GM10266 (cell line): ENCODE data around the gene LRRC7.

ENCODE experiments used
- DNase-seq: peaks from one replicate; pipeline ENCODE4 v3.0.0; 2012; ENCODE audit errors: extremely low spot score
- TF ChIP-seq, protein P1 (sequence below): IDR thresholded peaks from 2 replicates; pipeline ENCODE4 v1.5.1; 2012; ENCODE audit warnings: mild to moderate bottlenecking, low read depth; ENCODE audit not compliant: control insufficient read depth, insufficient read depth; ENCODE audit errors: missing control alignments

Gene LRRC7

GRCh38 chr1:69898403-69898947 is 330.8 kb downstream of the LRRC7 start:
- no peak for DNase-seq
- TF ChIP-seq, protein P1, sequence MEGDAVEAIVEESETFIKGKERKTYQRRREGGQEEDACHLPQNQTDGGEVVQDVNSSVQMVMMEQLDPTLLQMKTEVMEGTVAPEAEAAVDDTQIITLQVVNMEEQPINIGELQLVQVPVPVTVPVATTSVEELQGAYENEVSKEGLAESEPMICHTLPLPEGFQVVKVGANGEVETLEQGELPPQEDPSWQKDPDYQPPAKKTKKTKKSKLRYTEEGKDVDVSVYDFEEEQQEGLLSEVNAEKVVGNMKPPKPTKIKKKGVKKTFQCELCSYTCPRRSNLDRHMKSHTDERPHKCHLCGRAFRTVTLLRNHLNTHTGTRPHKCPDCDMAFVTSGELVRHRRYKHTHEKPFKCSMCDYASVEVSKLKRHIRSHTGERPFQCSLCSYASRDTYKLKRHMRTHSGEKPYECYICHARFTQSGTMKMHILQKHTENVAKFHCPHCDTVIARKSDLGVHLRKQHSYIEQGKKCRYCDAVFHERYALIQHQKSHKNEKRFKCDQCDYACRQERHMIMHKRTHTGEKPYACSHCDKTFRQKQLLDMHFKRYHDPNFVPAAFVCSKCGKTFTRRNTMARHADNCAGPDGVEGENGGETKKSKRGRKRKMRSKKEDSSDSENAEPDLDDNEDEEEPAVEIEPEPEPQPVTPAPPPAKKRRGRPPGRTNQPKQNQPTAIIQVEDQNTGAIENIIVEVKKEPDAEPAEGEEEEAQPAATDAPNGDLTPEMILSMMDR: no peak

DNA sequence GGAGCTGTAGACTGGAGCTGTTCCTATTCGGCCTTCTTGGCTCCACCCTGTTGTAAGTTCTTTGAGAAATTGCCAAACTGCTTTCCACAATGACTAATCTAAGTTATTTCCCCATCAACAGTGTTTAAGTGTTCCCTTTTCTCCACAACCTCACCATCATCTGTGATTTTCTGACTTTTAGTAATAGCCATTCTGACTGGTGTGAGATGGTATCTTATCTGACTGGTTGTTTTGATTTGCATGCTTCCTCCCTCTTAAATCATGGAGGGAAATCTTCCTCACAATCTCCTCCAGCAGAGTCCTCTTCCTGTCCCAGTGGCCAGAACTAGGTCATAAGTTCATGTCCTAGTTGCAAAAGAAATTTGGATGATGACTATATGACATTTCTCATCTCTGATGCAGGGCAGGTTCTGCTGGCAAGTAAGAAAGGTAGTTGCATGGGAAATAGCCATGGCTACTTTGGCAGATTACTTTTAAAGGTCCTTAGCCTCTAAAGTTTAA is 343.6 kb downstream of the LRRC7 start:
- DNase-seq: no peak
- TF ChIP-seq, protein P1: no peak

DNA sequence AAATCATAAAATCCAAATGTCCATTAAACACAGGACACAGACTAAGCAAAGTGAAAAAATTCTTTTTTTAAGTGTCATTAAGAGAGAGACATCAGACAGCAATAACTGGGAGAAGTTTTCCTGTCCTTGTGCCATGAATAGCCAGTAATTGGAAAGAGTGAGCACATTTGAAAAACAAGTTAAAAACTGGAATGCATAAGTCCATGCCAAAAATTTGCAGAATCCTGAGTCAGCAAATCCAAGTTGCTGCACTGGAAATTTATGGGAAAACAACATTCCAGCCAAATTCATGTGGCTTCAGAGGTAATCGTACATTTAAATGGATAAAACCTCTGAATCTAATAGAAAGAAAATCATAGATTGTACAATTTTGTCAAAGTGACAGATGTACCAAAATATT is 346.3 kb downstream of the LRRC7 start:
- no peak for DNase-seq
- TF ChIP-seq, protein P1: no peak

GRCh38 chr1:69914976-69915765 is 347.4 kb downstream of the LRRC7 start:
- TF ChIP-seq, protein P1: no peak
- DNase-seq: no peak

DNA sequence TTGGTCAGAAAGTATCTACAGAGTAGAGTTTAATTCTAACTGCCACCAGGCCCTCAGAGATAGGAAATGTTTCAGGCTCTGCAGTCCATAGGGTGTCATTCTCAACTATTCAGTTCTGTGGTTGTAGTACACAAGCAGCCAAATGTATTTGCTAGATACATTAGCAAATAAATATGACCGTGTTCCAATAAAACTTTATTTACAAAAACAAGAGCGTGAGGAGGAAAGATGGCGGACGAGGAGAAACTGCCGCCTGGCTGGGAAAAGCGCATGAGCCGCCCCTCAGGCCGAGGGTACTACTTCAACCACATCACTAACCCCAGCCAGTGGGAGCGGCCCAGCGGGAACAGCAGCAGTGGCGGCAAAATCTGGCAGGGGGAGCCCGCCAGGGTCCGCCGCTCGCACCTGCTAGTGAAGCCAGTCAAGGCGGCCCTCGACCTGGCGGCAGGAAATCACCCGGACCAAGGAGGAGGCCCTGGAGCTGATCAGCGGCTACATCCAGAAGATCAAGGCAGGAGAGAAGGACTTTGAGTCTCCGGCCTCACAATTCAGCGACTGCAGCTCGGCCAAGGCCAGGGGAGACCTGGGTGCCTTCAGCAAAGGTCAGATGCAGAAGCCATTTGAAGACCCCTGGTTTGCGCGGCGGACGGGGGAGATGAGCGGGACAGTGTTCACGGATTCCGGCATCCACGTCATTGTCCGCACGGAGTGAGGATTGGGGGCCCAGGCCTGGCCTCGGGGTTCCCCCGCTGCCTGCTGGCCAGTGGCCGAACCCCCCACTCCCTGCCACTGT is 351.6 kb downstream of the LRRC7 start:
- TF ChIP-seq, protein P1: no peak
- no peak for DNase-seq

GRCh38 chr1:69919922-69920273 is 352.2 kb downstream of the LRRC7 start:
- no peak for DNase-seq
- TF ChIP-seq, protein P1: no peak
